Activated T-cell treated with anti-CD3 and anti-CD28 coated beads, Interleukin-2, amount 50 U/mL, for 4 hours (primary cell): ENCODE measurements around the gene MYO18B. TPM values are rescaled to one million over a fixed set of nuclear protein-coding genes. Genes with fewer than 3 reads are reported as not detected.

Experiments used
- ATAC-seq, 2 donors: fragments of 200-7000 bp; cut with Tn5 transposase; one replicate each; pipeline ENCODE4 v1.10.0; 2021
- DNase-seq: peaks from one replicate; pipeline ENCODE4 v3.0.0-alpha.2; 2020
- H3K27me3 Mint-ChIP-seq: one replicate; pipeline ENCODE4 v1.8.0; 2021; ENCODE audit warnings: low read depth, mixed read lengths
- H3K36me3 Mint-ChIP-seq: one replicate; pipeline ENCODE4 v1.8.0; 2022; ENCODE audit warnings: mixed read lengths; ENCODE audit not compliant: insufficient read depth
- H3K4me1 Mint-ChIP-seq: one replicate; pipeline ENCODE4 v1.8.0; 2021; ENCODE audit warnings: low read depth, mixed read lengths
- H3K4me3 Mint-ChIP-seq: one replicate; pipeline ENCODE4 v1.8.0; 2021; ENCODE audit warnings: mild to moderate bottlenecking, moderate library complexity, mixed read lengths
- H3K9me3 Mint-ChIP-seq: one replicate; pipeline ENCODE4 v1.8.0; 2021; ENCODE audit warnings: mixed read lengths
- total RNA-seq, 3 donors: library from RNA; stranded (reverse); gene quantifications; one replicate each; pipeline ENCODE4 v1.2.1, GENCODE V29; 2021

MYO18B gene
- total RNA-seq, 3 donors from 2014 or later = 0.03 TPM; not detected in 2

DNA sequence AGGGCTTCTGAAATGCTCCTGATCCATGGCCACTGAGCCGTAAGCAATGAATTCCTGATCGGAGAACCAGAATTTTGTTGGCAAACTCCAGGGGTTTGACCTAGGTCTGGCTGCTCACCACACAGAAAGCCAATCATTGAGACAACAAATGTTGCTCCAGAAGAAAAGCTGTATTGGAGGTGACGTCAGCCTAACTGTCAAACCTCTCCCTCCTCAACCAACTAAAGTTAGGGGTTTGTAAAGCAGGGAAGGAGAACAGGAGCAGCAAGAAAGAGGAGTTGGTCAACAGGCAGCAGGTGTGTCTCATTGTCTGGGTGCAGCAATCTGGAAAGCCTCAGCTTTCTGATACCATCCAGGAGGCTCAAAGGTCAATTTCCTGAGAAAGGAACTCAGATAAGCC is 293.5 kb downstream of the MYO18B start:
- H3K4me1 Mint-ChIP-seq = no peaks in the 10 kb centered on the region
- H3K4me3 Mint-ChIP-seq = no peak overlapping the region
- DNase-seq (no peak), ATAC-seq (no peak)
- H3K27me3 Mint-ChIP-seq = no peaks in the 10 kb centered on the region
- H3K9me3 Mint-ChIP-seq = peaks cover 18% of the 10 kb centered on the region
- H3K36me3 Mint-ChIP-seq = no peaks in the 10 kb centered on the region

GRCh38 chr22:26038365-26038764 is 296.4 kb downstream of the MYO18B start:
- no peak overlapping the region for H3K4me3 Mint-ChIP-seq
- H3K4me1 Mint-ChIP-seq = no peaks in the 10 kb centered on the region
- no peak for DNase-seq

GRCh38 chr22:26041931-26042330 is 299.9 kb downstream of the MYO18B start:
- DNase-seq = no peak
- Mint-ChIP-seq H3K4me1 (no peaks in the 10 kb centered on the region), H3K27me3 (no peaks in the 10 kb centered on the region), H3K4me3 (no peak overlapping the region), H3K36me3 (no peaks in the 10 kb centered on the region), H3K9me3 (peaks cover 1% of the 10 kb centered on the region)
- no peak for ATAC-seq

More at GRCh38 chr22:26038365-26038764, 296.4 kb downstream of the MYO18B start:
- no peak for ATAC-seq
- peaks cover 18% of the 10 kb centered on the region for H3K9me3 Mint-ChIP-seq
- no peaks in the 10 kb centered on the region for H3K27me3 Mint-ChIP-seq
- no peaks in the 10 kb centered on the region for H3K36me3 Mint-ChIP-seq

DNA sequence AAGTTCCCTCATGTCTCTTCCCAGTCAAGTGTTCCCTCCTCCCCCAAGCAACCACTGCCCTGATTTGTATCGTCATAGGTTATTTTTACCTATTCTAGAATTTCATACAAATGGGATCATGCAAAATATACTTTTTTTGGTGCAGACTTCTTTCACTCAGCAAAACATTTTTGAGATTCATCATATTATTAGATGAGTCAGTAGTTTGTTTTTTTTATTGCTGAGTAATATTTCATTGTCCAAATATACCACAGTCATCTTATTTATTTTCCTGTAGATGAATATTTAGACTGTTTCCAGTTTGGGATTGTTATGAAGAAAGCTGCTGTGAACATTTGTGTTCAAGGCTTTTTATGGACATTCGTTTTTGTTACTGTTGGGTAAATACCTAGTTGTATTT is 301.0 kb downstream of the MYO18B start:
- Mint-ChIP-seq H3K9me3 (no peaks in the 10 kb centered on the region), H3K36me3 (no peaks in the 10 kb centered on the region), H3K4me1 (no peaks in the 10 kb centered on the region), H3K27me3 (peaks cover 3% of the 10 kb centered on the region), H3K4me3 (no peak overlapping the region)
- no peak for ATAC-seq
- no peak for DNase-seq

GRCh38 chr22:26045051-26045450 is 303.1 kb downstream of the MYO18B start:
- ATAC-seq (no peak), DNase-seq (no peak)
- Mint-ChIP-seq H3K9me3 (no peaks in the 10 kb centered on the region), H3K36me3 (no peaks in the 10 kb centered on the region), H3K4me1 (no peaks in the 10 kb centered on the region), H3K4me3 (no peak overlapping the region), H3K27me3 (peaks cover 8% of the 10 kb centered on the region)

DNA sequence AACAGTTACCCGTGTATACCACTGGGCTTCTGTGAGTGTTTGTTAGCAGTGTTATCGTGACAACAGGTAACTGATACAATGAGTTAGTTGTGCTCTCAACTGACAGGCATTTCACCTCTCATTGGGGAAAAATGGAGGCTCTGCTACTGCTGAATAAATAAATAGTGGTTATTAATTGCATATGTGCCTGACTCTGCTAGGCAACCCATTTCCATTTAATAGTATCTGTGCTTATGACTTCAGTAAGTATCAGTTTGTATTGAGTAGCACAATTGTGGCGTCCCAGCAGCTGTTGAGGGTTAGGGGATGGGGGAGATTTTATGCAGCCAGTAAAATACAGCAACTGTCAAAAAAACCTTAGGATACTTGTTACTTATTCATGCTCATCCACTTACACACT is 303.9 kb downstream of the MYO18B start:
- Mint-ChIP-seq H3K36me3 (no peaks in the 10 kb centered on the region), H3K4me3 (no peak overlapping the region), H3K27me3 (peaks cover 10% of the 10 kb centered on the region), H3K4me1 (no peaks in the 10 kb centered on the region), H3K9me3 (no peaks in the 10 kb centered on the region)
- ATAC-seq (no peak), DNase-seq (no peak)

GRCh38 chr22:26047516-26047915 is 305.5 kb downstream of the MYO18B start:
- no peaks in the 10 kb centered on the region for H3K36me3 Mint-ChIP-seq
- no peak overlapping the region for H3K4me3 Mint-ChIP-seq
- no peaks in the 10 kb centered on the region for H3K4me1 Mint-ChIP-seq
- peaks cover 14% of the 10 kb centered on the region for H3K27me3 Mint-ChIP-seq
- no peaks in the 10 kb centered on the region for H3K9me3 Mint-ChIP-seq
- no peak for ATAC-seq
- DNase-seq = no peak

DNA sequence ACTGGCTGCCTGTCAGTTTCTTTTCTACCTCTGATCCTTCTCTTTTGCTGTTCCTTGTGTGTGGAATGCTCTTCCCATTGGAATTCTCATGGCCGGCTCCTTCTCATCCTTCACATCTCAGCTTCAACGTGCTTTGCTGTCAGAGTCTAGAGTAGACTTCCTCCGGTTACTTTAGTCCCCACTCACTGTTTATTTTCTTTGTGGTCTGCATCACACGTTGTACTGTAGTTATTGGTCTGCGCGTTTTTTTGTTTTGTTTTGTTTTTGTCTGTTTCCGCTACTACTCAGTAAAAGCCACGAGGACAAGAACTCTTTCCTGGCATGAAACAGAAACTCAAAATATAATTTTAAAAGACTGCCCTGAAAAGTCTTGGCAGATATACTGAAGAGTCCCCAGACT is 305.9 kb downstream of the MYO18B start:
- ATAC-seq (no peak), DNase-seq (no peak)
- Mint-ChIP-seq H3K4me1 (no peaks in the 10 kb centered on the region), H3K9me3 (no peaks in the 10 kb centered on the region), H3K4me3 (no peak overlapping the region), H3K27me3 (peaks cover 14% of the 10 kb centered on the region), H3K36me3 (no peaks in the 10 kb centered on the region)

DNA sequence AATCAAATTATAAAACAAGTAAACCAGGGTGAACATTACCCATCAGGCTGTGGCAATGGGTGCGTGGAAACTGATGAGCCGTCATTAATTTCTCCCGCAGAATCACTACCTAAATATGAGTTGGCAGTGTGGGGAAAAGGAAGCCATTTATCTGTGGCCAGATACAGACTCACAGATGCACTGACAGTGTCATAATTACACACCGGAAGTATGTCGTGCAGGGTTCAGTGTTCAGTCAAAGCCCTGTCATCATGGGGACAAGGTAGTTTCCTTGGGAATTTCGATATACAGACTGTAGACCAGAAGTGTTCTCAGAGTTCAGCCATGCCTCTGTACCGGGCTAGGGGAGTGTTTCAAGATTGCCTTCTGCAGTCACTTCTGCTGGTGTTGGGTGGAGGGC is 308.1 kb downstream of the MYO18B start:
- H3K27me3 Mint-ChIP-seq = peaks cover 16% of the 10 kb centered on the region
- no peak overlapping the region for H3K4me3 Mint-ChIP-seq
- H3K36me3 Mint-ChIP-seq = no peaks in the 10 kb centered on the region
- no peaks in the 10 kb centered on the region for H3K4me1 Mint-ChIP-seq
- H3K9me3 Mint-ChIP-seq = no peaks in the 10 kb centered on the region
- no peak for DNase-seq
- ATAC-seq = no peak

- no peaks in the 10 kb centered on the region for H3K4me1 Mint-ChIP-seq
- peaks cover 23% of the 10 kb centered on the region for H3K27me3 Mint-ChIP-seq
- ATAC-seq (no peak), DNase-seq (no peak)
- H3K36me3 Mint-ChIP-seq = no peaks in the 10 kb centered on the region
- H3K9me3 Mint-ChIP-seq = no peaks in the 10 kb centered on the region
- no peak overlapping the region for H3K4me3 Mint-ChIP-seq
Measured at GRCh38 chr22:26053737-26054316, 311.8 kb downstream of the MYO18B start.

DNA sequence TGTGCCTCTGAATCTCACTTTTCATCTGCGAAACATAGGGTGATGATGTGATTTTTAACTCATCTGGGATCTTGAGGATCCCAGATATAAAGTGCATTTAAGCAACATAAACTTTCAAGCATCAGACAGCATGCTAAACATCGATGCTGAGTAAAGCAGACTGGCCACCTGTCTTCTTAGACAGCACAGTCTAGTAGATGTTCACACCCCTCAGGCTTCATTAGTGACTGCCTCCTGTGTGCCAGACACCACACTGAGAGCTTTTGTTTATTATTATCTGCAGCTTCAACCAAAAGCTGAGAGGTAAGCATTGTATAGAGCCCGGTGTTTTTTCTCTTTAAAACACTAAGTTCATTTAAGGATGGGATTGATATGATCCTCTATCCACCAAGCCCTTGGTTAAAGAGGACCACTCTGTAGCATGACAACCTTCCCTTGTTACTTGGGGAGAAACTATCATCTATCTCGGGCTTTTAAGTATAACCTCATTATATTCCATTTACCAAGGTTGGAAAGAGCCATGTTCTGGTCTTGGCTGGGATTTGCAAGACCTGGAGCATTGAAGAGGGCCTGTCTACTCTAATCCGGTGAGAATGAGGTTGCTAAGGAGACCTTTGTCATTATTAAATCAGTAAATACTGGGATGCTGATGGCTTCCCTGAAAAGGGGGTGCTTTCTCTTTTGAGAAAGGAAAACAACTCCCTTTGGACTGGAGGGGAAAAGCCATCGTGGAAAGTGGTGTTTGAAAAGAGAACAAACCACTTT is 313.0 kb downstream of the MYO18B start:
- ATAC-seq (no peak), DNase-seq (no peak)
- Mint-ChIP-seq H3K36me3 (no peaks in the 10 kb centered on the region), H3K4me1 (no peaks in the 10 kb centered on the region), H3K27me3 (peaks cover 22% of the 10 kb centered on the region), H3K9me3 (no peaks in the 10 kb centered on the region), H3K4me3 (no peak overlapping the region)

DNA sequence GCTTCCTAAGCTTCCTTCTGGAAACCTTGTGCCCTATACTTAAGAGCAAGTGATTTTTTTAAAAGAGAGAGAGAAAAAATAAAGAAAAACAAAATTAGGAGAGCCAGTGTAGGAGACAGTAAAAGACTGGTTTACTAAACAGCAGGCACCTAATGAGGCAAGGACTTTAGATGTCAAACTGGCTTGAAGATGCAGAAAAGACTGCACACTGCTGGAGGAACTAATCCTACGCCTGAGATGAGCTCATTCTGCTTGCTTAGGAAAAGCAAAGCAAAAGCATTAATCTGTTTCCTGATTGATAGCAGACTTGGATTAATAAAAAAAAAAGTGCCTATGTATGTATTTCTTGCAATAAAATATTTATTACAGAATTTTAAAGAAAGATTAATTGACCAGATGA is 313.7 kb downstream of the MYO18B start:
- peaks cover 21% of the 10 kb centered on the region for H3K27me3 Mint-ChIP-seq
- H3K4me3 Mint-ChIP-seq = no peak overlapping the region
- H3K9me3 Mint-ChIP-seq = no peaks in the 10 kb centered on the region
- H3K36me3 Mint-ChIP-seq = no peaks in the 10 kb centered on the region
- ATAC-seq = no peak
- no peaks in the 10 kb centered on the region for H3K4me1 Mint-ChIP-seq
- DNase-seq = no peak

GRCh38 chr22:26056455-26057200 is 314.6 kb downstream of the MYO18B start:
- peaks cover 24% of the 10 kb centered on the region for H3K27me3 Mint-ChIP-seq
- no peaks in the 10 kb centered on the region for H3K4me1 Mint-ChIP-seq
- no peaks in the 10 kb centered on the region for H3K9me3 Mint-ChIP-seq

GRCh38 chr22:26057731-26058130 is 315.7 kb downstream of the MYO18B start:
- DNase-seq = no peak
- no peak for ATAC-seq
- Mint-ChIP-seq H3K9me3 (no peaks in the 10 kb centered on the region), H3K4me1 (no peaks in the 10 kb centered on the region), H3K27me3 (peaks cover 23% of the 10 kb centered on the region), H3K4me3 (no peak overlapping the region), H3K36me3 (no peaks in the 10 kb centered on the region)

More at GRCh38 chr22:26056455-26057200, 314.6 kb downstream of the MYO18B start:
- no peak for DNase-seq
- no peak for ATAC-seq
- H3K36me3 Mint-ChIP-seq = no peaks in the 10 kb centered on the region
- no peak overlapping the region for H3K4me3 Mint-ChIP-seq

DNA sequence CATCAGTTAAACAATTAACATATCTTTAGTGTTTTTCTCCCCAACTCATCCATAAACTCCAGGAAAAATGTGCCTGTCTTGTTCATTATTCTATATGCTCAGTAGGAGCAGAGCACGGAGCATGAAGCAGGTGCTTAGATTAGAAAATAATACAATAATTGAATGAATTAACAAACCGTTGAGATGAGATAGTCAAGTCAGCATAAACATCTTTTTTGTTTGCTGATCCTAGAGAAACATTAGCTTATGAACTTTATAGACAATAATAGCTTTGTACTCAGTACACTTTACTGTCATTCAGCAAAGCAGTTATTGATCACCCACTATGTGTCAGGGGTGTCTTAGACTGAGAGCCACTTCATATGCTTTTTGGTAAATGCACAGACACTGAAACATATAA is 322.1 kb downstream of the MYO18B start:
- peaks cover 13% of the 10 kb centered on the region for H3K27me3 Mint-ChIP-seq
- no peaks in the 10 kb centered on the region for H3K9me3 Mint-ChIP-seq
- DNase-seq = no peak
- no peak for ATAC-seq
- no peaks in the 10 kb centered on the region for H3K36me3 Mint-ChIP-seq
- H3K4me1 Mint-ChIP-seq = no peaks in the 10 kb centered on the region
- no peak overlapping the region for H3K4me3 Mint-ChIP-seq
